22Rv1 (cell line): ENCODE data around the gene ANKRD17.

Experiments
- ZFX ChIP-seq: fragments of 450-650 bp; IDR thresholded peaks from 2 replicates; pipeline ENCODE4 v1.6.1; 2017; ENCODE audit warnings: antibody characterized with exemption, borderline replicate concordance
- TF ChIP-seq, protein P1 (sequence below): fragments of 450-650 bp; IDR thresholded peaks from 2 replicates; pipeline ENCODE4 v1.5.1; 2017; ENCODE audit warnings: mild to moderate bottlenecking

DNA sequence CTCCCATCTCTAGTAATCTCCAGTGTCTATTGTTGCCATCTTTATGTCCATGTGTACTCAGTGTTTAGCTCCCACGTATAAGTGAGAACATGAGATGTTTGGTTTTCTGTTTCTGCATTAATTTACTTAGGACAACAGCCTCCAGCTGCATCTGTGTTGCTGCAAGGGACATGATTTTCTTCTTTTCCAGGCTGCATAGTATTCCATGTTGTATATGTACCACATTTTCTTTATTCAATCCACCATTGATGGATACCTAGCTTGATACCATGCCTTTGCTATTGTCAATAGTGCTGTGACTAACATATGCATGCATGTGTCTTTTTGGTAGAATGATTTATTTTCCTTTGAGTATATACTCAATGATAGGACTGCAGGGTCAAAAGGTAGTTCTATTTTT lies 18.6 kb upstream of the ANKRD17 start:
- TF ChIP-seq, protein P1, sequence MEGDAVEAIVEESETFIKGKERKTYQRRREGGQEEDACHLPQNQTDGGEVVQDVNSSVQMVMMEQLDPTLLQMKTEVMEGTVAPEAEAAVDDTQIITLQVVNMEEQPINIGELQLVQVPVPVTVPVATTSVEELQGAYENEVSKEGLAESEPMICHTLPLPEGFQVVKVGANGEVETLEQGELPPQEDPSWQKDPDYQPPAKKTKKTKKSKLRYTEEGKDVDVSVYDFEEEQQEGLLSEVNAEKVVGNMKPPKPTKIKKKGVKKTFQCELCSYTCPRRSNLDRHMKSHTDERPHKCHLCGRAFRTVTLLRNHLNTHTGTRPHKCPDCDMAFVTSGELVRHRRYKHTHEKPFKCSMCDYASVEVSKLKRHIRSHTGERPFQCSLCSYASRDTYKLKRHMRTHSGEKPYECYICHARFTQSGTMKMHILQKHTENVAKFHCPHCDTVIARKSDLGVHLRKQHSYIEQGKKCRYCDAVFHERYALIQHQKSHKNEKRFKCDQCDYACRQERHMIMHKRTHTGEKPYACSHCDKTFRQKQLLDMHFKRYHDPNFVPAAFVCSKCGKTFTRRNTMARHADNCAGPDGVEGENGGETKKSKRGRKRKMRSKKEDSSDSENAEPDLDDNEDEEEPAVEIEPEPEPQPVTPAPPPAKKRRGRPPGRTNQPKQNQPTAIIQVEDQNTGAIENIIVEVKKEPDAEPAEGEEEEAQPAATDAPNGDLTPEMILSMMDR: no peak
- no peak for TF ChIP-seq ZFX
